ENCODE results near the gene FLACC1. TPM values are rescaled to one million over a fixed set of nuclear protein-coding genes. Genes with fewer than 3 reads are reported as not detected.

Gene FLACC1
- total and polyA plus RNA-seq, 2 of the 8 experiments (the other 6 are each of a cell fraction or from before 2014, with no cell fraction given): 0.58 TPM; not detected in 1

- no peak for TF ChIP-seq HDAC2 (IDR thresholded peaks at IDR 0.05; ENCODE audit: borderline replicate concordance in 1 of 2, low read depth in 2 of 2, low read length in 2 of 2)
Observed at GRCh38 chr2:201248288-201248844, 108.8 kb downstream of the FLACC1 start (continued).

Data from H1 (cell line).